Measurements from ENCODE around the gene TBC1D10B. TPM values are rescaled to one million over a fixed set of nuclear protein-coding genes. Genes with fewer than 3 reads are reported as not detected.

The TBC1D10B gene
- total RNA-seq, 1 donor from 2014 or later = 23.3 TPM

Other genes with a start within 250 kb of the TBC1D10B start
- 47.6 TPM for gene MAPK3, start 247.3 kb downstream of the TBC1D10B start, total RNA-seq
- 7.7 TPM for gene CORO1A, start 186.9 kb downstream of the TBC1D10B start, total RNA-seq
- 54.6 TPM for gene BOLA2B, start 176.8 kb downstream of the TBC1D10B start, total RNA-seq
- gene SLX1A, start 176.6 kb downstream of the TBC1D10B start, total RNA-seq = 7.5 TPM
- 9.9 TPM for gene SULT1A3, start 171.2 kb downstream of the TBC1D10B start, total RNA-seq
- 2.0 TPM for gene NPIPB13, start 122.0 kb downstream of the TBC1D10B start, total RNA-seq
- 29.8 TPM for gene CD2BP2, start 15.2 kb downstream of the TBC1D10B start, total RNA-seq
- gene MYL11, start 4.3 kb upstream of the TBC1D10B start, total RNA-seq = not detected
- gene SEPTIN1, start 12.1 kb upstream of the TBC1D10B start, total RNA-seq = 1.3 TPM
- 5.0 TPM for gene ZNF48, start 24.9 kb upstream of the TBC1D10B start, total RNA-seq
- 8.1 TPM for gene ZNF771, start 37.1 kb upstream of the TBC1D10B start, total RNA-seq
- gene DCTPP1, start 59.5 kb upstream of the TBC1D10B start, total RNA-seq = 31.9 TPM
- 29.8 TPM for gene SEPHS2, start 75.4 kb upstream of the TBC1D10B start, total RNA-seq
- 2.4 TPM for gene ITGAL, start 102.2 kb upstream of the TBC1D10B start, total RNA-seq
- gene ZNF768, start 156.1 kb upstream of the TBC1D10B start, total RNA-seq = 61.1 TPM
- gene ZNF747, start 164.4 kb upstream of the TBC1D10B start, total RNA-seq = 8.9 TPM
- gene ZNF764, start 187.9 kb upstream of the TBC1D10B start, total RNA-seq = 8.9 TPM
- 10.8 TPM for gene ZNF688, start 201.2 kb upstream of the TBC1D10B start, total RNA-seq
- gene ZNF785, start 215.2 kb upstream of the TBC1D10B start, total RNA-seq = 7.1 TPM
- gene ZNF689, start 239.9 kb upstream of the TBC1D10B start, total RNA-seq = 5.0 TPM

Measured in left ventricle myocardium inferior (tissue), 1 donor.